NCI-H2107 (cell line): ENCODE measurements around the gene CPE.

Experiments used
- DNase-seq: peaks from one replicate; lab custom pipeline; 2025; lab: John Stamatoyannopoulos, UW

The CPE gene

GRCh38 chr4:165508372-165509120, 129.7 kb downstream of the CPE start:
- no peak for DNase-seq

- DNase-seq: no peak
Measured at GRCh38 chr4:165512424-165512823, 133.6 kb downstream of the CPE start.

- no peak for DNase-seq
Measured at GRCh38 chr4:165514739-165515138, 135.9 kb downstream of the CPE start.

GRCh38 chr4:165515201-165515600, 136.4 kb downstream of the CPE start:
- no peak for DNase-seq

GRCh38 chr4:165516281-165516833, 137.5 kb downstream of the CPE start:
- no peak for DNase-seq

GRCh38 chr4:165517216-165517615, 138.4 kb downstream of the CPE start:
- DNase-seq: no peak

GRCh38 chr4:165518024-165518616, 139.3 kb downstream of the CPE start:
- DNase-seq: no peak

GRCh38 chr4:165518686-165519085, 139.9 kb downstream of the CPE start:
- no peak for DNase-seq

GRCh38 chr4:165519591-165519990, 140.8 kb downstream of the CPE start:
- no peak for DNase-seq

- DNase-seq: no peak
Measured at GRCh38 chr4:165520086-165520485, 141.3 kb downstream of the CPE start.

GRCh38 chr4:165522050-165522449, 143.2 kb downstream of the CPE start:
- no peak for DNase-seq

GRCh38 chr4:165524532-165525190, 145.9 kb downstream of the CPE start:
- no peak for DNase-seq

GRCh38 chr4:165532976-165533375, 154.2 kb downstream of the CPE start:
- DNase-seq: no peak

GRCh38 chr4:165537028-165537648, 158.3 kb downstream of the CPE start:
- DNase-seq: no peak

GRCh38 chr4:165539801-165540200, 161.0 kb downstream of the CPE start:
- DNase-seq: no peak

- DNase-seq: no peak
Measured at GRCh38 chr4:165540206-165540830, 161.5 kb downstream of the CPE start.

- no peak for DNase-seq
Measured at GRCh38 chr4:165541851-165542459, 163.1 kb downstream of the CPE start.

GRCh38 chr4:165542476-165542875, 163.7 kb downstream of the CPE start:
- no peak for DNase-seq
